A549 (cell line): ENCODE data around the gene NCCRP1. TPM values are rescaled to one million over a fixed set of nuclear protein-coding genes. Genes with fewer than 3 reads are reported as not detected.

Source experiments
- ATAC-seq, 2 experiments: fragments of 200-7000 bp in 1 of 2; fragments of >200 bp in 1 of 2; cut with Nextera tagmentation in 1 of 2; cut with Tn5 transposase in 1 of 2; 3 replicates each; pipeline versions ENCODE4 v1.8.0 to v1.9.1; 2018 to 2020; ENCODE audit warnings: mild to moderate bottlenecking in 1 of 2, moderate library complexity in 1 of 2
- CTCF ChIA-PET: fragments of 300-600 bp; sonication (Branson Sonifier 250); formaldehyde crosslinking; extraction: SDS; loops from one replicate; lab custom pipeline; 2021; ENCODE audit warnings: antibody characterized with exemption, inconsistent platforms; lab: Yijun Ruan, JAX
- POLR2A ChIA-PET: fragments of 350-600 bp; formaldehyde crosslinking; extraction: SDS; loops from one replicate; lab custom pipeline; 2021; ENCODE audit warnings: antibody characterized with exemption, inconsistent platforms; lab: Yijun Ruan, JAX
- DNase-seq, 2 experiments: peaks; one replicate each; pipeline versions ENCODE4 v3.0.0 to v3.0.0-alpha.2; 2011 to 2016; ENCODE audit warnings: low read depth in 1 of 2, low spot score in 1 of 2
- FAIRE-seq: peaks from 2 replicates; lab custom pipeline; 2011; peaks lifted over from hg19 to GRCh38; lab: Jason Lieb, UNC
- H3K27ac ChIP-seq, 2 experiments: fragments of >200 bp; sonication (Bioruptor Twin); formaldehyde crosslinking; 3 replicates each; pipeline ENCODE4 v1.5.1; 2016 to 2017
- H3K4me1 ChIP-seq: fragments of >200 bp; sonication (Bioruptor Twin); formaldehyde crosslinking; 3 replicates; pipeline ENCODE4 v1.6.1; 2016
- H3K4me2 ChIP-seq: fragments of >200 bp; sonication (Bioruptor Twin); formaldehyde crosslinking; 3 replicates; pipeline ENCODE4 v1.6.1; 2016
- H3K4me3 ChIP-seq: fragments of >200 bp; sonication (Bioruptor Twin); formaldehyde crosslinking; 3 replicates; pipeline ENCODE4 v1.5.1; 2016
- H3K9me3 ChIP-seq: fragments of >200 bp; sonication (Bioruptor Twin); formaldehyde crosslinking; 3 replicates; pipeline ENCODE4 v1.6.1; 2016
- CBX2 ChIP-seq: fragments of 200-600 bp; sonication (generic); IDR thresholded peaks from 2 replicates; pipeline ENCODE4 v1.6.1; 2016; ENCODE audit warnings: low read depth, mild to moderate bottlenecking, borderline replicate concordance
- FOSB ChIP-seq: fragments of 250-450 bp; sonication (Bioruptor Pico); IDR thresholded peaks from 2 replicates; pipeline ENCODE4 v1.5.0; 2020; ENCODE audit warnings: mild to moderate bottlenecking, moderate library complexity
- GATA3 ChIP-seq: IDR thresholded peaks from 2 replicates; pipeline ENCODE4 v1.6.1; 2012; ENCODE audit warnings: borderline replicate concordance
- HOXA7 ChIP-seq: fragments of 250-450 bp; sonication (Bioruptor Pico); IDR thresholded peaks from 2 replicates; pipeline ENCODE4 v1.5.0; 2020; ENCODE audit warnings: mild to moderate bottlenecking, moderate library complexity
- HOXB5 ChIP-seq: fragments of 250-450 bp; sonication (Bioruptor Pico); IDR thresholded peaks from 2 replicates; pipeline ENCODE4 v1.5.0; 2020; ENCODE audit warnings: mild to moderate bottlenecking, moderate library complexity
- MAZ ChIP-seq: fragments of 150-350 bp; IDR thresholded peaks from 2 replicates; pipeline ENCODE4 v1.6.1; 2014; ENCODE audit warnings: antibody characterized with exemption, low read depth, low read length, borderline replicate concordance
- MYC ChIP-seq: IDR thresholded peaks from 2 replicates; pipeline ENCODE4 v1.6.1; 2012; ENCODE audit warnings: mild to moderate bottlenecking, inconsistent platforms, low read length, improper control_type of control experiment, borderline replicate concordance
- NPAS2 ChIP-seq: fragments of 250-450 bp; sonication (Bioruptor Pico); IDR thresholded peaks from 2 replicates; pipeline ENCODE4 v1.8.0; 2022; ENCODE audit warnings: mild to moderate bottlenecking, moderate library complexity, borderline replicate concordance
- RCOR1 ChIP-seq: fragments of 150-350 bp; IDR thresholded peaks from 2 replicates; pipeline ENCODE4 v1.6.1; 2014; ENCODE audit warnings: antibody characterized with exemption, low read length, low read depth
- RFX5 ChIP-seq: fragments of 450-650 bp; IDR thresholded peaks from 2 replicates; pipeline ENCODE4 v1.7.1; 2014; ENCODE audit warnings: antibody characterized with exemption, mild to moderate bottlenecking, moderate library complexity
- RNF2 ChIP-seq: fragments of 200-600 bp; sonication (generic); IDR thresholded peaks from 2 replicates; pipeline ENCODE4 v1.6.1; 2016; ENCODE audit warnings: low read depth, mild to moderate bottlenecking, antibody characterized with exemption, moderate library complexity, borderline replicate concordance
- SREBF2 ChIP-seq: fragments of 450-650 bp; IDR thresholded peaks from 2 replicates; pipeline ENCODE4 v1.6.1; 2014; ENCODE audit warnings: mild to moderate bottlenecking, moderate library complexity
- ZSCAN20 ChIP-seq: fragments of 250-450 bp; sonication (Bioruptor Pico); IDR thresholded peaks from 2 replicates; pipeline ENCODE4 v1.8.0; 2022; ENCODE audit warnings: mild to moderate bottlenecking, moderate library complexity
- WGBS: methylation state at CpG from one replicate; pipeline ENCODE4 v1.1.6; 2017; ENCODE audit errors: missing lambda C conversion rate; 5-methylcytosine and 5-hydroxymethylcytosine counted together
- polyA plus RNA-seq, 4 experiments: library from polyadenylated mRNA; depleted of rRNA in 3 of 4; stranded (reverse); fragments of >200 nt; fragmentation: RNase III in 1 of 4; extraction: RNeasy Plus Mini Kit Qiagen cat#74134 plus additional on column Dnase treatment in 1 of 4; gene quantifications; 2 replicates in 3 of 4; 3 replicates in 1 of 4; pipeline ENCODE4 v1.2.3, GENCODE V29; 2011 to 2017
- TF ChIP-seq, protein P1 (sequence below): IDR thresholded peaks from 2 replicates; pipeline ENCODE4 v1.6.1; 2012
- TF ChIP-seq, protein P2 (sequence below): fragments of 200-600 bp; sonication (generic); IDR thresholded peaks from 2 replicates; pipeline ENCODE4 v1.6.1; 2016; ENCODE audit warnings: antibody characterized with exemption, mild to moderate bottlenecking, moderate library complexity
- TF ChIP-seq, protein P3 (sequence below): fragments of 250-450 bp; sonication (Bioruptor Pico); IDR thresholded peaks from 2 replicates; pipeline ENCODE4 v1.5.0; 2020; ENCODE audit warnings: low read depth, mild to moderate bottlenecking, moderate library complexity
- TF ChIP-seq, protein P4 (sequence below): fragments of >200 bp; sonication (Bioruptor Twin); formaldehyde crosslinking; IDR thresholded peaks from 2 replicates; pipeline ENCODE4 v1.6.1; 2016

Gene NCCRP1
- polyA plus RNA-seq, 2 of the 4 experiments (the other 2 are of a cell fraction): 0.90 to 0.99 TPM

DNA sequence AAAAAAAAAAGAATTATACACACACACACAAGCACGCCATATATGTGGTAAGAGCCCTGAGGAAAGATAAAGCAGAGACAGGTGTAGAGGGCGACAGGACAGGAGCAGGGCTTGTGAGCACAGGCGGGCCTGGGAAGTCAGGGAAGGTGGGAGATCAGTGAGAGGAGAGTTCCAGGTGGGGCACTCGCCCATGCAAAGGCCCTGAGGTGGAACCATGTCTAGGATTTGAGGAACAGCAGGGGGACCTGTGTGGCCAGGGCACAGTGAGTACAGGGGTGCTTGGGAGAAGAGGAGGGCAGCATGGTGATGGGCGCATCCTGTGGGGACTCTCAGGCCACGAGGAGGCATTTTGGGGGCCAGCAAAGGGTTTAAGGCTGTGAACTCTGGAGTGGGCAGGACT is 32.5 kb upstream of the NCCRP1 start:
- Histone ChIP-seq H3K9me3 (no peaks in the 10 kb centered on the region), H3K4me3 (no peak overlapping the region), H3K4me2 (no peak overlapping the region), H3K4me1 (peaks cover 29% of the 10 kb centered on the region), H3K27ac (no peak overlapping the region)
- DNase-seq: no peak
- no peak for FAIRE-seq
- WGBS: 92% methylated on average over 6 of the region's 6 CpGs
- CTCF ChIA-PET: interaction anchor here (0.7 to 2.2 kb wide), 10 partner anchors 8 to 205 kb away, joined by 3 to 10 read pairs (median 4); no protein-coding TSS in a partner anchor
- no peak for ATAC-seq
- TF ChIP-seq RCOR1 (no peak), HOXB5 (CRISPR knock-in tag) (no peak), CBX2 (no peak), NPAS2 (CRISPR knock-in tag) (no peak), RNF2 (no peak), RFX5 (no peak), GATA3 (no peak)
- TF ChIP-seq, protein P1, sequence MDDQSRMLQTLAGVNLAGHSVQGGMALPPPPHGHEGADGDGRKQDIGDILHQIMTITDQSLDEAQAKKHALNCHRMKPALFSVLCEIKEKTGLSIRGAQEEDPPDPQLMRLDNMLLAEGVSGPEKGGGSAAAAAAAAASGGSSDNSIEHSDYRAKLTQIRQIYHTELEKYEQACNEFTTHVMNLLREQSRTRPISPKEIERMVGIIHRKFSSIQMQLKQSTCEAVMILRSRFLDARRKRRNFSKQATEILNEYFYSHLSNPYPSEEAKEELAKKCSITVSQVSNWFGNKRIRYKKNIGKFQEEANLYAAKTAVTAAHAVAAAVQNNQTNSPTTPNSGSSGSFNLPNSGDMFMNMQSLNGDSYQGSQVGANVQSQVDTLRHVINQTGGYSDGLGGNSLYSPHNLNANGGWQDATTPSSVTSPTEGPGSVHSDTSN: no peak
- TF ChIP-seq, protein P2, sequence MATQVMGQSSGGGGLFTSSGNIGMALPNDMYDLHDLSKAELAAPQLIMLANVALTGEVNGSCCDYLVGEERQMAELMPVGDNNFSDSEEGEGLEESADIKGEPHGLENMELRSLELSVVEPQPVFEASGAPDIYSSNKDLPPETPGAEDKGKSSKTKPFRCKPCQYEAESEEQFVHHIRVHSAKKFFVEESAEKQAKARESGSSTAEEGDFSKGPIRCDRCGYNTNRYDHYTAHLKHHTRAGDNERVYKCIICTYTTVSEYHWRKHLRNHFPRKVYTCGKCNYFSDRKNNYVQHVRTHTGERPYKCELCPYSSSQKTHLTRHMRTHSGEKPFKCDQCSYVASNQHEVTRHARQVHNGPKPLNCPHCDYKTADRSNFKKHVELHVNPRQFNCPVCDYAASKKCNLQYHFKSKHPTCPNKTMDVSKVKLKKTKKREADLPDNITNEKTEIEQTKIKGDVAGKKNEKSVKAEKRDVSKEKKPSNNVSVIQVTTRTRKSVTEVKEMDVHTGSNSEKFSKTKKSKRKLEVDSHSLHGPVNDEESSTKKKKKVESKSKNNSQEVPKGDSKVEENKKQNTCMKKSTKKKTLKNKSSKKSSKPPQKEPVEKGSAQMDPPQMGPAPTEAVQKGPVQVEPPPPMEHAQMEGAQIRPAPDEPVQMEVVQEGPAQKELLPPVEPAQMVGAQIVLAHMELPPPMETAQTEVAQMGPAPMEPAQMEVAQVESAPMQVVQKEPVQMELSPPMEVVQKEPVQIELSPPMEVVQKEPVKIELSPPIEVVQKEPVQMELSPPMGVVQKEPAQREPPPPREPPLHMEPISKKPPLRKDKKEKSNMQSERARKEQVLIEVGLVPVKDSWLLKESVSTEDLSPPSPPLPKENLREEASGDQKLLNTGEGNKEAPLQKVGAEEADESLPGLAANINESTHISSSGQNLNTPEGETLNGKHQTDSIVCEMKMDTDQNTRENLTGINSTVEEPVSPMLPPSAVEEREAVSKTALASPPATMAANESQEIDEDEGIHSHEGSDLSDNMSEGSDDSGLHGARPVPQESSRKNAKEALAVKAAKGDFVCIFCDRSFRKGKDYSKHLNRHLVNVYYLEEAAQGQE: no peak
- TF ChIP-seq, protein P3, sequence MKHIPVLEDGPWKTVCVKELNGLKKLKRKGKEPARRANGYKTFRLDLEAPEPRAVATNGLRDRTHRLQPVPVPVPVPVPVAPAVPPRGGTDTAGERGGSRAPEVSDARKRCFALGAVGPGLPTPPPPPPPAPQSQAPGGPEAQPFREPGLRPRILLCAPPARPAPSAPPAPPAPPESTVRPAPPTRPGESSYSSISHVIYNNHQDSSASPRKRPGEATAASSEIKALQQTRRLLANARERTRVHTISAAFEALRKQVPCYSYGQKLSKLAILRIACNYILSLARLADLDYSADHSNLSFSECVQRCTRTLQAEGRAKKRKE (CRISPR knock-in tag): no peak
- POLR2A ChIA-PET: interaction anchor here (0.7 kb wide), 1 partner anchor 1614 kb away, joined by 6 read pairs; the partner anchor contains the start of gene RAB4B

DNA sequence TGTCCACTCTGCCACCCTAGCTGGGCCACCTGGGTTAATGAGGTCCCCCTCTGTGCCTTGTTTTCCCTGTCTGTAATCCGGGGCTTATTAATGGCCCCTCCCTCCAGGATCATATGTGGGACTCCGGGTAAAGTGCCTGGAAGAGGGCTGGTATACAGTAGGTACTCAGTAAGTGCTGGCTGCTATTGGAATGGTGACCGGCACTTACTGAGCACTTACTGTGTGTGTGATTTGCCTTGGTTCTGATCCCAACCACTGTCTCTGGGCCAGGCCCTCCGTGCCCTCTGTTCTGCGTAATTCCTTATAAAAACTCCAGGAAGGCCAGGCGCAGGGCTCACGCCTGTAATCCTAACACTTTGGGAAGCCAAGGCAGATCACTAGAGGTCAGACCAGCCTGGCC is 30.9 kb upstream of the NCCRP1 start:
- POLR2A ChIA-PET: interaction anchor here (0.5 kb wide), 1 partner anchor 108 kb away, joined by 3 read pairs; no protein-coding TSS in a partner anchor
- TF ChIP-seq MAZ (no peak), ZSCAN20 (CRISPR knock-in tag) (no peak), FOSB (CRISPR knock-in tag) (no peak), SREBF2 (no peak), HOXA7 (no peak), MYC (no peak)
- TF ChIP-seq, protein P4, sequence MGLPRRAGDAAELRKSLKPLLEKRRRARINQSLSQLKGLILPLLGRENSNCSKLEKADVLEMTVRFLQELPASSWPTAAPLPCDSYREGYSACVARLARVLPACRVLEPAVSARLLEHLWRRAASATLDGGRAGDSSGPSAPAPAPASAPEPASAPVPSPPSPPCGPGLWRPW: no peak
- TF ChIP-seq, all 56 proteins: peak for 0
- FAIRE-seq: no peak
- H3K4me2 ChIP-seq: no peak overlapping the region
- whole genome bisulfite sequencing: 89% methylated on average over 7 of the region's 7 CpGs
- CTCF ChIA-PET: interaction anchor here (1.0 to 4.3 kb wide), 8 partner anchors 10 to 114 kb away, joined by 3 to 26 read pairs (median 6); no protein-coding TSS in a partner anchor
- no peak overlapping the region for H3K27ac ChIP-seq
- ATAC-seq: no peak
- DNase-seq: no peak
- no peak overlapping the region for H3K4me3 ChIP-seq
- H3K9me3 ChIP-seq: no peaks in the 10 kb centered on the region
- peaks cover 21% of the 10 kb centered on the region for H3K4me1 ChIP-seq
